Adrenal gland (tissue), 12 donors: ENCODE data around the gene DSTYK. TPM values are rescaled to one million over a fixed set of nuclear protein-coding genes. Genes with fewer than 3 reads are reported as not detected.
A peak's percentile ranks its signal among the peaks of the same experiment; 100 is the strongest.
"Not testable (repeated sequence)": the region's sequence is repeated elsewhere in the genome, so short reads cannot be mapped to it uniquely, and the experiment has no call there.

Experiments
- DNase-seq, 7 donors: peaks; one replicate each; pipeline ENCODE4 v3.0.0-alpha.2; 2019 to 2020
- H3K27ac ChIP-seq, 5 donors: fragments of 200-600 bp; sonication (generic) in 4 of 5; 1 replicate in 3 of 5; 2 replicates in 2 of 5; pipeline versions ENCODE4 v1.5.1 to v1.8.0; 2016 to 2020; ENCODE audit warnings: mild to moderate bottlenecking in 1 of 5
- H3K27me3 ChIP-seq: fragments of 200-600 bp; 2 replicates; pipeline ENCODE4 v1.8.0; 2021
- H3K36me3 ChIP-seq, 2 donors: fragments of 200-600 bp; replicated peaks in 1 of 2; 1 replicate in 1 of 2; 2 replicates in 1 of 2; pipeline versions ENCODE4 v1.5.1 to v1.8.0; 2018 to 2022
- H3K4me1 ChIP-seq, 2 donors: fragments of 200-600 bp; replicated peaks in 1 of 2; 1 replicate in 1 of 2; 2 replicates in 1 of 2; pipeline versions ENCODE4 v1.5.1 to v1.8.0; 2018 to 2021
- H3K4me3 ChIP-seq, 4 donors: fragments of 200-600 bp; sonication (generic) in 3 of 4; one replicate each; pipeline ENCODE4 v1.5.1; 2016 to 2018
- H3K9me3 ChIP-seq, 3 donors: fragments of 200-600 bp; sonication (generic) in 1 of 3; replicated peaks in 1 of 3; 1 replicate in 2 of 3; 2 replicates in 1 of 3; pipeline versions ENCODE4 v1.5.1 to v1.8.0; 2016 to 2021
- CTCF ChIP-seq, 6 experiments: fragments of 450-650 bp in 4 of 6; fragments of 200-600 bp in 2 of 6; sonication (generic) in 1 of 6; IDR thresholded peaks; 1 replicate in 5 of 6; 2 replicates in 1 of 6; pipeline versions ENCODE4 v1.5.1 to v1.8.0; 2016 to 2021; ENCODE audit warnings: antibody characterized with exemption in 6 of 6, mild to moderate bottlenecking in 2 of 6, moderate library complexity in 1 of 6
- POLR2A ChIP-seq, 2 donors: fragments of 450-650 bp; IDR thresholded peaks; one replicate each; pipeline ENCODE4 v1.6.1; 2017; ENCODE audit warnings: antibody characterized with exemption in 2 of 2, mild to moderate bottlenecking in 2 of 2, moderate library complexity in 1 of 2
- WGBS, 4 donors: extraction: QIAGEN DNeasy Blood & Tissue Kit in 2 of 4; methylation state at CpG; one replicate each; pipeline versions ENCODE4 v1.1.5 to v1.1.7; 2013 to 2017; 5-methylcytosine and 5-hydroxymethylcytosine counted together
- intact Hi-C, 2 donors: fragments of 100-400 bp; cut with DNase I; formaldehyde crosslinking; loops; one replicate each; pipeline versions ENCODE4 v1.14.1 to v1.15.0; 2022 to 2023
- polyA plus RNA-seq, 3 donors: library from polyadenylated mRNA; stranded (reverse); fragments of 200-250 nt in 2 of 3; fragments of 350-450 nt in 1 of 3; fragmentation: Illumina TruSeq in 1 of 3; extraction: RNeasy Lipid Tissue Mini Kit (QIAGEN cat#74804) in 1 of 3; gene quantifications; one replicate each; pipeline ENCODE4 v1.2.3, GENCODE V29; 2013 to 2014
- total RNA-seq, 9 donors: library from RNA; depleted of rRNA in 4 of 9; stranded (reverse); fragments of >200 nt in 4 of 9; fragments of 120-200 nt in 1 of 9; fragmentation: NEBNext Ultra II Directional in 1 of 9; extraction: Animal tissue kit (Norgen Biotek cat#: 25700) in 1 of 9; gene quantifications; one replicate each; pipeline versions ENCODE4 v1.1.0 to v1.2.4, GENCODE V29; 2013 to 2023
- donor health status: healthy with polysubstance abuse.
- donor health status: Bipolar disorder and iron deficiency.
- donor health status: DM: yes; HTN: yes; CAD: no.
- donor health status: DM: no; HTN: no; CAD: no.
- donor health status: DM: no; HTN: no; CAD: no.
- donor health status: DM: yes; HTN: yes; CAD: no.

DSTYK gene
- total and polyA plus RNA-seq, 12 donors, result 4.4 to 22.9 (median 16.1) TPM

- Histone ChIP-seq H3K4me1 (peaks cover 8 to 47% of the 10 kb centered on the region in 2 donors), H3K36me3 (peaks cover 0 to 19% of the 10 kb centered on the region in 2 donors), H3K9me3 (no peaks in the 10 kb centered on the region), H3K27ac (no peak overlapping the region), H3K27me3 (no peaks in the 10 kb centered on the region), H3K4me3 (no peak overlapping the region)
- intact Hi-C loops, result no loop called here
- DNase-seq, result no peak
- TF ChIP-seq POLR2A (IDR thresholded peaks at IDR 0.05) (no peak), CTCF (IDR thresholded peaks at IDR 0.05) (no peak)
Measured at GRCh38 chr1:205186191-205186590, 25.3 kb downstream of the DSTYK start.

DNA sequence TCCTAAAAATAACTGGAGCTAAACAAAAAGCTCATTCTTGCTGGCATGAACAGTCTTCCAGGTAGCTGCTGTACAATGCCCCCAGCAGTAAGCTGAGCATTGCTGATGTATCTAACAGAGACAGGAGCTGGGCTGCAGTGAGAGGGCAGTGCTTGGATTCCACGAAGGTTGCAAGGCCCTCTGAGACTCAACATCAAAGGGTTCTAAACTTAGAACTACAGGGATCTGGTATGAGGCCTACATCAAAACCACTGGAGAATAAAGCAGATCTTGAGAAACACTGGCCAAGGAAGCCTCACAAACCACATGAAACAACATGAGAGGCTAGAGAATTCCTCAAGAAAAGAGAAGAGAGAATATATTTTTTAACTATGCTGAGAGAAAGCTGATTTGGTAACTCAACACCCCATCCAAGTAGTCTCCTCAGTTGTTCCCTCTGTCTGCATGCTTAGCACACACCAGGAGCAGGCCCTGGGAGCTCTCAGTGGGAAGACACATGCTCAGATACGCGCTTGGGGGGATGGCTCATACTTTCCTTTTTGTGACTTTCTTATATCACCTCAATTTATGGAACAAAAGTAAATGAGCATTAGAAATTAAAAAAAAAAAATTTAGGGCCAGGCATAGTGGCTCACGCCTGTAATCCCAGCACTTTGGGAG, 27.7 kb downstream of the DSTYK start:
- TF ChIP-seq CTCF (IDR thresholded peaks at IDR 0.05), result no peak
- no peak for TF ChIP-seq POLR2A (IDR thresholded peaks at IDR 0.05)

DNA sequence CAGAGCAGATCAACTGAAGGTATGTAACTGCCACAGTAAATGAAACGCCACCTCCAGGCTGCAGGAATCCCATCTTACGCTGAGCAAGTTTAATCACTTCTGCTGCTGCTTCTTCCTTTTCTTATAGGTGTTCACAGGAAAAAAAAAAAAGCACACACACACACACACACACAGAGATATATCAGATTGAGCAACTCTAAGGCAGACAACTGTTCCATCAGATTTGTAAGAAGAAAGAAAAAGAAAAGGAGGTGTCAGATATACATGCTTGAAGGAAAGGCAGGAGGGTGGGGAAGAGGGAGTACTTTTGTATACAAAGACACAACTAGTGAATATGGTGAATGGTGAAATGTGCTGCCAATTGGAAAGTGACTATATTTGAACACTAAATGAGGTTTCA, 28.6 kb downstream of the DSTYK start:
- Histone ChIP-seq H3K36me3 (peaks cover 0 to 19% of the 10 kb centered on the region in 2 donors), H3K9me3 (no peaks in the 10 kb centered on the region), H3K4me3 (no peak overlapping the region), H3K27ac (peak overlapping the region in 2 of 5 donors; percentile 45 to 59), H3K27me3 (no peaks in the 10 kb centered on the region), H3K4me1 (peaks cover 17 to 50% of the 10 kb centered on the region in 2 donors)
- TF ChIP-seq POLR2A (IDR thresholded peaks at IDR 0.05), result no peak
- TF ChIP-seq CTCF (IDR thresholded peaks at IDR 0.05), result no peak
- 85 to 97% (median 91%) methylated on average over 2 of the region's 2 CpGs for WGBS, 4 donors
- DNase-seq, result no peak
- intact Hi-C loops, result no loop called here

More for the DNA sequence above, 27.7 kb downstream of the DSTYK start:
- intact Hi-C loops, result no loop called here
- peaks cover 0 to 19% of the 10 kb centered on the region in 2 donors for H3K36me3 ChIP-seq
- peak overlapping the region in 4 of 5 donors; percentile 11 to 59 (median 42) for H3K27ac ChIP-seq
- WGBS, 4 donors, result 44 to 71% (median 55%) methylated on average over 4 of the region's 4 CpGs
- no peaks in the 10 kb centered on the region for H3K27me3 ChIP-seq
- no peak for DNase-seq
- peaks cover 15 to 54% of the 10 kb centered on the region in 2 donors for H3K4me1 ChIP-seq
- H3K4me3 ChIP-seq, result no peak overlapping the region
- no peaks in the 10 kb centered on the region for H3K9me3 ChIP-seq

DNA sequence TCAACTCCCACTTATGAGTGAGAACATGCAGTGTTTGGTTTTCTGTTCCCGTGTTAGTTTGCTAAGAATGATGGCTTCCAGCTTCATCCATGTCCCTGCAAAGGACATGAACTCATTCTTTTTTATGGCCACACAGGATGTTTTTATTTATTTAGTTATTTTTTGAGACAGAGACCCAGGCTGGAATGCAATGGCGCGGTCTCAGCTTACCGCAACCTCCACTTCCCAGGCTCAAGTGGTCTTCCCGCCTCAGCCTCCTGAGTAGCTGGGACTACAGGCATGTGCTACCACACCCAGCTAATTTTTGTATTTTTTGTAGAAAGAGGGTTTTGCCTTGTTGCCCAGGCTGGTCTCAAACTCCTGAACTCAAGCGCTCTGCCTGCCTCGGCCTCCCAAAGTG, 31.2 kb downstream of the DSTYK start:
- H3K4me3 ChIP-seq, H3K9me3 ChIP-seq, H3K27me3 ChIP-seq, H3K36me3 ChIP-seq, DNase-seq, intact Hi-C loops: not testable (repeated sequence)
- WGBS, 4 donors, result 70 to 80% (median 74%) methylated on average over 7 of the region's 7 CpGs
- H3K27ac ChIP-seq, result peak overlapping the region in 3 of 5 donors; percentile 23 to 54 (median 32)
- H3K4me1 ChIP-seq, result peaks cover 26 to 55% of the 10 kb centered on the region in 2 donors

DNA sequence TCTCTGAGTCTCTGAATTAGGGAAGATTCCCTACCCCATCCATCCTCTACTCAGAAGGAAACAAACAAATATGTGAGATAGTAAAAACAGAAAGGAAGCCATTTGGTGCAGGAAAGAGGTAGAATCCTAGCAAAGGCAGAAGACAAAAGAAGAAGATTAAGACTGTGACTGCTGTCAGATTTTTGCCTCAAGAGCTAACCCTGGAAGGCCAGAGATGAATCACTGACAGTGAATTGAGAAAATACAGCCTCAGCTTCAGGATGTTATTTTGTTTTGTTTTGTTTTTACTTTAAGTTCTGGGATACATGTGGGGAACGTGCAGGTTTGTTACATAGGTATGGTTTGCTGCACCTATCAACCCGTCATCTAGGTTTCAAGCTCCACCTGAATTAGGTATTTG, 31.7 kb downstream of the DSTYK start:
- Histone ChIP-seq H3K36me3 (no peaks in the 10 kb centered on the region), H3K27ac (peak overlapping the region in 3 of 5 donors; percentile 23 to 54 (median 32)), H3K9me3 (no peaks in the 10 kb centered on the region), H3K4me3 (no peak overlapping the region), H3K27me3 (no peaks in the 10 kb centered on the region), H3K4me1 (peaks cover 29 to 60% of the 10 kb centered on the region in 2 donors)
- WGBS, 4 donors, result 42 to 56% (median 44%) methylated on average over 2 of the region's 2 CpGs
- intact Hi-C loops, result no loop called here
- TF ChIP-seq CTCF (IDR thresholded peaks at IDR 0.05) (no peak), POLR2A (IDR thresholded peaks at IDR 0.05) (no peak)
- DNase-seq, result no peak
